Ishikawa (cell line): Measurements from ENCODE around the gene MAPK7.

ENCODE experiments used
- CEBPB ChIP-seq: IDR thresholded peaks from 2 replicates; pipeline ENCODE4 v1.6.1; 2012
- EGR1 ChIP-seq: IDR thresholded peaks from 2 replicates; pipeline ENCODE4 v1.6.1; 2012
- EP300 ChIP-seq: IDR thresholded peaks from 2 replicates; pipeline ENCODE4 v1.6.1; 2012; ENCODE audit warnings: borderline replicate concordance
- MAX ChIP-seq: IDR thresholded peaks from 2 replicates; pipeline ENCODE4 v1.6.1; 2012
- YY1 ChIP-seq: IDR thresholded peaks from 2 replicates; pipeline ENCODE4 v1.6.1; 2012; ENCODE audit warnings: low read depth
- TF ChIP-seq, protein P1 (sequence below): IDR thresholded peaks from 2 replicates; pipeline ENCODE4 v1.6.1; 2012; ENCODE audit warnings: low read depth, mild to moderate bottlenecking

GRCh38 chr17:19388791-19389785 is 10.8 kb downstream of the MAPK7 start:
- TF ChIP-seq EP300 (no peak), YY1 (no peak), EGR1 (no peak), CEBPB (no peak), MAX (no peak)
- TF ChIP-seq, protein P1, sequence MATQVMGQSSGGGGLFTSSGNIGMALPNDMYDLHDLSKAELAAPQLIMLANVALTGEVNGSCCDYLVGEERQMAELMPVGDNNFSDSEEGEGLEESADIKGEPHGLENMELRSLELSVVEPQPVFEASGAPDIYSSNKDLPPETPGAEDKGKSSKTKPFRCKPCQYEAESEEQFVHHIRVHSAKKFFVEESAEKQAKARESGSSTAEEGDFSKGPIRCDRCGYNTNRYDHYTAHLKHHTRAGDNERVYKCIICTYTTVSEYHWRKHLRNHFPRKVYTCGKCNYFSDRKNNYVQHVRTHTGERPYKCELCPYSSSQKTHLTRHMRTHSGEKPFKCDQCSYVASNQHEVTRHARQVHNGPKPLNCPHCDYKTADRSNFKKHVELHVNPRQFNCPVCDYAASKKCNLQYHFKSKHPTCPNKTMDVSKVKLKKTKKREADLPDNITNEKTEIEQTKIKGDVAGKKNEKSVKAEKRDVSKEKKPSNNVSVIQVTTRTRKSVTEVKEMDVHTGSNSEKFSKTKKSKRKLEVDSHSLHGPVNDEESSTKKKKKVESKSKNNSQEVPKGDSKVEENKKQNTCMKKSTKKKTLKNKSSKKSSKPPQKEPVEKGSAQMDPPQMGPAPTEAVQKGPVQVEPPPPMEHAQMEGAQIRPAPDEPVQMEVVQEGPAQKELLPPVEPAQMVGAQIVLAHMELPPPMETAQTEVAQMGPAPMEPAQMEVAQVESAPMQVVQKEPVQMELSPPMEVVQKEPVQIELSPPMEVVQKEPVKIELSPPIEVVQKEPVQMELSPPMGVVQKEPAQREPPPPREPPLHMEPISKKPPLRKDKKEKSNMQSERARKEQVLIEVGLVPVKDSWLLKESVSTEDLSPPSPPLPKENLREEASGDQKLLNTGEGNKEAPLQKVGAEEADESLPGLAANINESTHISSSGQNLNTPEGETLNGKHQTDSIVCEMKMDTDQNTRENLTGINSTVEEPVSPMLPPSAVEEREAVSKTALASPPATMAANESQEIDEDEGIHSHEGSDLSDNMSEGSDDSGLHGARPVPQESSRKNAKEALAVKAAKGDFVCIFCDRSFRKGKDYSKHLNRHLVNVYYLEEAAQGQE, result no peak
